HG03442 (cell line): ENCODE measurements around the gene NKRF.
A peak's percentile ranks its signal among the peaks of the same experiment; 100 is the strongest.

Source experiments
- ATAC-seq: cut with Tn5 transposase; IDR thresholded peaks from one replicate; pipeline ENCODE4 v1.9.1; 2021; ENCODE audit warnings: mild to moderate bottlenecking, moderate library complexity; ENCODE audit not compliant: unreplicated experiment

NKRF gene

GRCh38 chrX:119617517-119618164 lies 11.4 kb upstream of the NKRF start:
- peak; percentile 56 for ATAC-seq

- no peak for ATAC-seq
These were observed 8.6 kb upstream of the NKRF start for GRCh38 chrX:119614776-119615175.

- ATAC-seq, result no peak
These were observed 780 bp upstream of the NKRF start for GRCh38 chrX:119607018-119607389.

DNA sequence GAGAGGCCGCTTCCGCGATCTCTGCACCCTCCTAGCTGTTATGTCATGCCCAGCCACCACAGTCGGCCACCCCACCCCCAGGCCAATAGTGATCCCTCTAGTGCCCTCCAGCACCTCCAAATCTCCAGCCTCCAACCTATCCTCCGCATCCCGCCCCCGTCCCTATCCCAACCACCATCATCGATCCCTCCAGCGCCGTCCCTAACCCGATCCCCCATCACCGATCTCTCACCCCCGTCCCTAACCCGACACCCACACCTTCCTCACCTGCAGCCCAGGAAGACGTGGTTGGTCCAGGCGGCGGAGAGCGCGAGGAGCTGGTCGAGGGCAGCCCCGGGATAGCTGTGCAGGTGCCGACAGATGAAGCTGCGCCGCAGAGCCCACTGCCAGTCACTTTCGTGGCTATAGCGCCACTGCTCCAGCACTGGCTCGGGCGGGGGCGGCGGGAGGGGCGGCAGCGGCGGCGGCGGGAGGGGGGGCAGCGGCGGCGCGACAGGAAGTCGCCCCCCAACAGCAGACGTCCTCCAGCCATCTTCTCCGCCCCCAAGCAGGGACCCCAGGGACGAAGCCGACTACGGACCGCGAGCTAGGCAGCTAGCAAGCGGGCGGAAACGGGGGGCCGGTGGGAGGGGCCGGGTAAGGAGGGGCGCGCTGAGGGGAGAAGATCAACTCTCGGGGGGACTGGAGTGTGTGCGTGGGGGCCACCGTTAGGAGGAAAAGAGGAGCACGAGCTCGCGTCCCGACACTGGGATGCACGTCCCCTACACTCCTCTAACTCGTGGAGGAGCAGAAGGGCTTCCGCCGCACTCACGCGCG lies 552 bp downstream of the NKRF start:
- ATAC-seq, result peak; percentile 25

- ATAC-seq, result no peak
These were observed 1.3 kb downstream of the NKRF start for GRCh38 chrX:119604766-119605463.

- no peak for ATAC-seq
These were observed 3.4 kb downstream of the NKRF start for GRCh38 chrX:119602701-119603255.

GRCh38 chrX:119589810-119590209 lies 16.4 kb downstream of the NKRF start:
- no peak for ATAC-seq

DNA sequence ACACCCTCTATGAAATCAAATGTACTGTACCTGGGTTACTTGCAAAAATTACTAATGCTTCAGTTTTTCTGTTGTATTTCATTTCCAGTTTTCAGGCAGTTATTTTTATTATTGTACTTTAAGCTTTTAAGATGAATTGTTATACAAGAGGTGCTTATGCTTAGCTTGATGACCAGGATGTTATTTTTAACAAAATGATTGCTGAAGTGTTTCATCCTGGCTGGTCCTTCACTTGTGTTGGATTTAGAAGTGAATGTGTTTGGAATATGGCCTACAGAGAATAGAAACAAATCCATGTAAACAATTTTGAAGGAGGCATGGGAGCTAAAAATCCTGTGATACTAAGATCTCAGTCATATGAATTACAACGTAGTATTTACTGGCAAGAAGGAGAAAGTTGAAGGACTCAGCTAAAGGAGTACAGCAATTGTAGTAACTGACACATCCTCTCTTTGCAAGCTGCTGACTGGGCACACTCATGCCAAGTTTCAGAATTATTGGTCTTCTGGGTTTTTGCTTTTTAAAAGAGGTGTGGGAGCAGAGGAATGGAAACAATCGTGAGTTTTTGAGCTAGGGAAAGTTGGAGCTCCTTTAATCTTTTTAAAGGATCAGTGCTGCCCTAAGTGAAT lies 22.7 kb downstream of the NKRF start:
- ATAC-seq, result no peak

DNA sequence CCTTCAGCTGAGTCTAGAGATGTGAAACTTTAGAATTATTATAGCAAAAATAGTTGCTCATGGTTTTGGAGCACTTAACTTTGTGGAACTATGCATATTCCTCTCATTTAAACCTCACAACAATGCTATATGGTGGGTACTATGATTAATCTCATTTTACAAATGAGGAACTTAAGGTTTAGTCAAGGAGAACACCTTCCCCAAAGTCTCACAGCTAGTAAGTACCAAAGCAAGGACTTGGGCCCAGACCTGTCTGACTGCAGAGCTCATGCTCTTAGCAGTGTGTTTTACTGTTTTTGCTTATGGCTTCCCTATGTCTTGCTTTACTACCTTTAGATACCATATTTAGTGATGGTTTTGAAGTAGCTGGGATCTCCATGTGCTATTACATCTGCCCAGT lies 26.8 kb downstream of the NKRF start:
- ATAC-seq, result no peak

- peak; percentile 80 for ATAC-seq
These were observed 31.6 kb downstream of the NKRF start, which contains the start of gene UBE2A for GRCh38 chrX:119574394-119575266. UBE2A (plus strand) TSS chrX:119574563; CDS start chrX:119574712, 149 bp downstream.

DNA sequence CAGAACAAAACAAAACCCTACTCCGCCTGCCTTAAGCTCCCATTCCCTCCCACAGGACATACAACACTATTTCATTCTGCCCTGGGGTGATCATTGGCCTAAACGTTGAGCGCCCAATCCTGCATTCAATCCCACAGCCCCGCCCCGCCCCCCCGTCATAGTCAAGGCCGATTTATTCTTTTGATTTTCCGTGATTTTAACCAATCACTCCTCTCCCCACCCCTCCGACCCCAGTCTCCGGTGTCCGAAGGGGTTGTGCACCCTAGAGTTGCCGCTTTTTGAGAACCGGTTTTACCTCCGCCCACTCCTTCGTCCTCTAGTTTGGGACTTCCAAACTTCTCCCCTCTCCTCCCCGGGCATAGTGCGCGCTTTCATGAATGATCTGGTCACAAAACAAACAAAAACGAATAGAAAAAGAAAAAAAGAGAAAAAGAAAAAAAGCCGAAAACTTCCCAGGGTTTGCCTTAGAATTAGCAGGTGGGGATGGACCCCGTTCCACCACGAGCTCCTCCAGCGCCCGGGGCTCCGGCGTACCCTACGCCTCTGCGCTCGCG lies 32.3 kb downstream of the NKRF start:
- ATAC-seq, result peak; percentile 6

- ATAC-seq, result no peak
These were observed 33.0 kb downstream of the NKRF start for GRCh38 chrX:119573222-119573621.

GRCh38 chrX:119570351-119570835 lies 35.8 kb downstream of the NKRF start:
- ATAC-seq, result no peak

DNA sequence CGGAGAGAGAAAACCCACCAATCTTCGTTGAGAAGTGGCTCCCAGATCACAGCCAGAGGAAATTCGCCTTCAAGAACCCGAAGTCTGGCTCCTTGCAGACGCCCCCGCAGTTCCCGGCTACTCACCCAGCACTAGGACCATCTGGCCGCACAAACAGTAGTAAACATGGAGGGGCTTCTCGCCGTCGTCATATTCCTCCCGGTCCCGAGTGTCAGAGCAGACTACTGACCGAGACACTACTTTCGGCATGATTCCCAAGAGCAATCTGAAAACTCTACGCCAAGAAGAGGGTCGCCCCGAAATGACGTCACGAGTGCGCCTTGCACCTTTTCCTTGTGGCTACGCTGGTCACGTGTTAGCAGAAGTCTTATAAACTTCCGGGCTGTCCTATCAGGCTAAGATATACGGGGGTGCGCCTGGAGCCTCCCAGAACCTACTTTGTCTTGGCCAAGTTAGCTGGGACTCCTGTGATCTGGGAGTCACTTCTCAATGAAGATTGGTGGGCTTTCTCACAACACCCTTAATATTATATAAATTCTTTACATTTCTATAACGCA lies 41.0 kb downstream of the NKRF start, which contains the start of gene STEEP1:
Gene STEEP1, minus strand, starts transcription at position 303 of the 557 bp plus-strand sequence. Its CDS starts 54 bp downstream, at position 249.
- peak; percentile 86 for ATAC-seq

GRCh38 chrX:119552508-119552907 lies 53.7 kb downstream of the NKRF start:
- ATAC-seq, result no peak

DNA sequence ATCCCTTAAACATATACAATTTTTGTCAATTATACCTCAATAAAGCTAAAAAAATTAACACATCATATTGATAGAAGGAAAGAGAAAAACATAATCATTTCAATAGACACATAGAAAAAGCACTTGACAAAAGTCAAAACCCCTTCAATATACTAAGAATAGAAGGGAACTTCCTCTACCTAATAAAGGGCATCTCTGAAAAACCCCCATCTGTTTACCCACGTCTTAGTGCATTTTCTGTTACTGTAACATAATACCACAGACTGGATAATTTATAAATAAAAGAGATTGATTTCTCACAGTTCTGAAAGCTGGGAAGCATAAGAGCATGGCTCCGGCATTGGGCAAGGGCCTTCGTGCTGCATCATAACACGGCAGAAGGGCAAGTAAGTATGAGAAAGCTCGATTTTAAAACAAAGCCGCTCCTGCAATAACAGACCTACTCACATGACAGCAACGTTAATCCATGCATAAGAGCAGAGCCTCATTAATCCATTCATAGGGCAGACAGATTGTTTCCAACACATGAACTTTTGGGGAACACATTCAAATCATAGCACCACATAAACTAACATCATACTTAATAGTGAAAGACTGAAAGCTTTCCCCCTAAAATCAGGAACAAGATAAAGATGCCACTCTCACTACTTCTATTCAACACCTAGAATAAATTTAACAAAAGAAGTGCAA lies 56.8 kb downstream of the NKRF start:
- no peak for ATAC-seq

GRCh38 chrX:119541188-119541587 lies 65.0 kb downstream of the NKRF start:
- no peak for ATAC-seq

GRCh38 chrX:119539872-119540271 lies 66.4 kb downstream of the NKRF start:
- no peak for ATAC-seq
